ENCODE results near the gene MTRF1L.
"Not testable (repeated sequence)": the region's sequence is repeated elsewhere in the genome, so short reads cannot be mapped to it uniquely, and the experiment has no call there.

MTRF1L gene

DNA sequence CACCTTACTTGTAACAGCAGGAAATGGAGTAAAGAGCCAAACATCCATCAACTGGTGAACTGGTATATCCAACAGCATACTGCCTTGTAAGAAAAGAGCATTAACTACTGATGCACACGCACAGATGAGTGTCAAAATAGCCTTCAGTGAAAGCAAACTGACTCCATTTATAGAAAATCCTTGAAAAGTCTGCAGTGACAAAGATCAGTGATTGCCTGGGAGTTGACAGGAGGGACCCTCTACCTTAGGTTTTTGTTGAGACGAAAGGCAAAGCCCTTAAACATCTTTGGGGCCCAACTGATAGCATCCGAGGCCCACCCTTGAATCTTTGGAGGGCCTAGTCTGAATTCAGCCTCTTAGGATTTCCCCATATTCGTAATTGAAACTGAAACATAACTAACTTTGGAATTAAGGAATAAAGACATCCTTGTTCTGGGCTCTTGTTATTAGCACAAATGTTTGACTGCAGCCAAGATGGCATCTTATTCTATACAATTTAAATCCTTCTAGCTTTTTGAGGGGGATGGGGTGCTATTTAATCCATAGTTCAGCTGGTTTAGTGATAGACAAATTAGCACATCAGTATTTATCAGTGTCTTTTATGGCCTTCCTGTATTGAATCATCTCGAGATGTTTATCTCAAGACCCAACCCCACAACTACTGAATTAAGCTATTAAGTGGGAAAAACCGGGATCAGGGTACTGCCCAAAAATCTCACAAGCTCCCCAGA is 32.7 kb downstream of the MTRF1L start:
- DNase-seq (ENCODE audit: low spot score), result no peak

DNA sequence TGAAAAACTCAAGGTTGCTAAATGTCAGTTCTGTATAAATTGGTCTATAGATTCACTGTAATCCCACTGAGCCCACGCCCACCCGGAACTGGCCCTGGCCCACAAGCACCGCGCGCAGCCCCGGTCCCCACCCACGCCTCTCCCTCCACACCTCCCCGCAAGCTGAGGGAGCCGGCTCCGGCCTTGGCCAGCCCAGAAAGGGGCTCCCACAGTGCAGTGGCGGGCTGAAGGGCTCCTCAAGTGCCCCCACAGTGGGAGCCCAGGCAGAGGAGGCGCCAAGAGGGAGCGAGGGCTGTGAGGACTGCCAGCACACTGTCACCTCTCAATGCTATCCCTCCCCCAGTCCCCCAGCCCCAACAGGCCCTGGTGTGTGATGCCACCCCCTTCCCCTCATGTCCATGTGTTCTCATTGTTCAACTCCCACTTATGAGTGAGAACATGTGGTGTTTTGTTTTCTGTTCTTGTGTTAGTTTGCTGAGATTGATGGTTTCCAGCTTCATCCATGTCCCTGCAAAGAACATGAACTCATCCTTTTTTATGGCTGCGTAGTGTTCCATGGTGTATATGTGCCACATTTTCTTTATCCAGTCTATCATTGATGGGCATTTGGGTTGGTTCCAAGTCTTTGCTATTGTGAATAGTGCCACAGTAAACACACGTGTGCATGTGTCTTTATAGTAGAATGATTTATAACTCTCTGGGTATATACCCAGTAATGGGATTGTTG is 36.2 kb downstream of the MTRF1L start:
- not testable (repeated sequence) for DNase-seq (ENCODE audit: low spot score)

DNA sequence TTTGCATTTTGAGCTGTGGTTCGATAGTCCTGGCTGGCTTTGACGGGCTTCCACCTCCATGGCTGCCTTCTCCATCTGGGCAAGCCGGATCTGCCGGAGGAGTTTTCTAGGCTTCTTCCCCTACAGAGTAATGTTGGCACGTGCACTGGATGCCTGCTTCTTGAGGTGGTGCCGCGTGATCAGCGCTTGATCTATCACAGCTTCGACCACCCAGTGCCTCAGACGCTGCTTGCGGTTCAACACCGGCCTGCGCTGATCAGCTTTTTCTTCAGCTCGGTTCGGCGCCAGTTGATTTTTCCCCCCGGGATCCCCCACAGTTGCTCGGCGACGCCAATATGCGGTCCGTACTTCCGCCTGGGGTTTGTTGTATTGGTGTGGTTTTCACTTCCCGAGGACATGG is 43.2 kb downstream of the MTRF1L start:
- DNase-seq (ENCODE audit: low spot score), result no peak

DNA sequence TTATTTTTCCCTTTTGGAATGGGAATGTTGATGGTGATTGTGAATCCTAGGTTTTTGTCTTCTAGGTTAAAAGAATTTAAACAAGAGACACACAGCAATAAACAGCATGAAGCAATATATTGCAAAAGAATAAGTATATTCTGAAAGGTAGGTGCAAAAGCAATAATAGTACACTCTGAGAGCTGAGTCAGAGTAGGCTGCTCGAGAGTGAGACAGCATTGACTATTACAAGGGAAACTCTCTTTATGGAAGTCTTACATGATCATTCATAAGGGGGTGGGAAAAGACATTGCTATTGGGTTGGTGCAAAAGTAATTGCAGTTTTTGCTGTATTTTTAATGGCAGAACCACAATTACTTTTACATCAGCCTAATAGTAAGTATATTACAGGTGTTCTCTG is 44.7 kb downstream of the MTRF1L start:
- DNase-seq (ENCODE audit: low spot score), result no peak

DNA sequence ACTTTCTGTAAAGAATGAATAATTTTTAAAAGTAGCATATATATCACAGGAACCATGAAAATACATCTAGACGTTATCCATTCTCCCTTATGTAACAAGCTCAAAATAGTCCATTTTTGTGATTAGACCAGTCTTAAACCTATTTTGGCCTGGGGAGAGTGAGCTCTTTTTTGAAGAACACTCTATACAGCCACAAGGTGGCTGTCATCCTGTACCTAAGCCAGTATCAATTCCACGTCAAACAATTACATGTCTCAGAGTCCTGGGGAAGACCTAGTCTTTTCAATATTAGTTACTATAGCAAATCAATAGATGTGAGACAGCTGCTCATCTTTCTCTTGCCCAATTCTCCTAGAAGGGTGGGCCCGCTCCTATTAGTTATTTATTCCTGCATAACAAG is 48.1 kb downstream of the MTRF1L start:
- no peak for DNase-seq (ENCODE audit: low spot score)

DNA sequence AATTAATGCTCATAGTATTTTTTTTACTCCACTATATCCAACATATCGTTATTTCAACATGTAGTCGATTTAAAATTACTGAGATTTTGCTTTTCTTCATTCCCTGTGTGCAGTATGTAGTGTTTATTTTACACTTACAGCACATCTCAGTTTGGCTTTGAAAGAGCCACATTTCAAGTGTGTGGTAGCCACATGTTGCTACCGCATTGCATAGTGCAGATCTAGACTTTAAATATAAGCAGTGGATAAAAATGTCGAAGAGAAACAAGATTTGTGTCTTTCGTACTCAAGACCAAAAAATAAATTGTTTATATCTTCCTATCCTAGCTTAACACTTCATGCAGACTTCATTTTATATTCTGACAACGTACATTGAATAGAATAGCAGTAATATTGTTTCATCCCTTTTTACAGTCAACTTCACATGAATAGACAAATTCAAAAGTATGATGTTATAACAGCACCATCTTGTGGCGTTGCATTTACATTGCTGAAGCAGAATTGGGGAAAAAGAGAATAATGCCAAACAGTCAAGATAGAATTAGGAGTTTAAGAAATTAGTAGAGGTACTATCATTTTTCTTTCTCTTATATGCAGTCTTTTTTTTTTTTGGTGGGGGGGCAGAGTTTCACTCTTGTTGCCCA is 49.5 kb downstream of the MTRF1L start:
- peak; percentile 60 for DNase-seq (ENCODE audit: low spot score)

DNA sequence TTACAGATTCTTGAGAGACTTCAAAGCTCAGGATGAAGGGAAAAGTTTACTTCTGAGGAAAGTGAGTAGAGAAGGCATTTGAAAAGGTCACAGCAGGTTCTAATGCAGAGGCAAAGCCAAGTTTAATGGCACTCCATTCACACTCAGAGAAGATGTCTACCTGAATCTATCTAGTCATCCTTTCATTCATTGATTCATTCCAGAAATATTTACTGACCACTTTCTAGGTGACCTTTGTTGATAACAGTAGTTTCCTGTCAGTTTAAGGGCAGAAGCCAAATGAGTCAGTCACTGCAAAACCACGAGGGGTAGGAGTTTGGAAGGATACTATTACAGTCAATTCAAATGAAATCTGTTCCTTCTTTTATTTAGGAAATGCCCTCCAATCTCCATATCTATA is 50.5 kb downstream of the MTRF1L start:
- no peak for DNase-seq (ENCODE audit: low spot score)

DNA sequence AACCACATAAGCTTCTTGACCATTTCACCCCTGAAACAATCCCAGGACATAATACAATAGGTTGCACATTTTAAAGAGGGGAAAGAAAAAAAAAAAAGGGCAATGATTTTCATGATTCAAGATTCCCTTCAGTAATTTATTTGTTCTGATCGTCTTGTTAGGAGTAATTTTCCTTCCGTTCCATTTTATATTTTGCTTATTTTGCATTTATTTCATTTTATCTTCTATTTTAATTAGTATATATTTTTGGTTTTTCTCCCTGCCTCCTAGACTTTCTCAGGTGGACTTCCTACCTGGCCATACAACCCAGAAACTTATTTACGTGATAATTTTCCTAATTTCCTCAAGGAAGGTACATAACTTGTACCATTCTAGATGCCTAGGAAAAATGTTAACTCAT is 52.3 kb downstream of the MTRF1L start:
- DNase-seq (ENCODE audit: low spot score), result no peak

DNA sequence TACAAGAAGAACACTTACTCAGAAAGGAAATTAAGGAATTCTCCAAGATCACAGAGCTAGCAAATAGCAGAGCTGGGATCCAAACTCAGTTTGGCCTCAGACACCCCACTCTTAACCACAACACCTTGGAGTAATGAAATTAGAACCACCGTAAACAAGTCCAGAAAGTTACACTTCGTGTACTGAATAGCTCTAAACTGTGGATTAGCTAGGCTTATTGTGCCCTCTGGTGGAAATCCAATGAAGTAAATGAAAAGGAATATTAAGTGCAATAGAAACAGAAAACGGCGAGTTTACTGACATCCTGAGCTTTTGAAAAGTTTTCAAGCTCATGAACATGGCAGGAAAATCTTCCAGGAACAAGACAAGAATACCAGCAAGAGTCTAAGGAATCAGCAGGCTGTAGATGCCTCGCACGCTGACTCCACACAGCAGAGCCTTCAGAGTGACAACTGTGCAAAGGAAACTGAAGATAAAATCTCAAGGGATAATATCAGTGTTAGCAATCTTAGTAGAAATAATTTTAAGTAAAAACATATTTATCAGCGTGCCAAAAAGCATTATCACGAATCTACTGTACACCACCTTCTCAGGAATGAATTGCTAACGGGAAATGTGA is 54.2 kb downstream of the MTRF1L start:
- peak; percentile 68 for DNase-seq (ENCODE audit: low spot score)

DNA sequence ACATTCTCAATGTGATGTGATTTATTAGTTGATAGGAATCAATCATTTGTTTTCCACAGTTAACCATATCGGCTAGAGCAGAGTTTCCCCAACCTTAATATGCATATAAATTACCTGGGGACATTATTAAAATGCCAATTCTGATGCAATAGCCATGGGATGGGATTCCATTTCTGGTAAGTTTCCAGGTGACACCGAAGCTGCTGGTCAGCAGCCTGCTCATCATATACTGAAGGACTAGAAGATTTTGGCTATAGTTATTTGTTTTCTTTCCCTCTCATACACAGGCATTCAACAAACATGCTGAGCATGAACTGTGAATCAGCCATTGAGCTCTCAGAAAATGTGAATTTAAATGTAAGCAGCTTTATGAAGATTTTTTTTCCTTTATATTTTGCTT is 55.5 kb downstream of the MTRF1L start:
- no peak for DNase-seq (ENCODE audit: low spot score)

DNA sequence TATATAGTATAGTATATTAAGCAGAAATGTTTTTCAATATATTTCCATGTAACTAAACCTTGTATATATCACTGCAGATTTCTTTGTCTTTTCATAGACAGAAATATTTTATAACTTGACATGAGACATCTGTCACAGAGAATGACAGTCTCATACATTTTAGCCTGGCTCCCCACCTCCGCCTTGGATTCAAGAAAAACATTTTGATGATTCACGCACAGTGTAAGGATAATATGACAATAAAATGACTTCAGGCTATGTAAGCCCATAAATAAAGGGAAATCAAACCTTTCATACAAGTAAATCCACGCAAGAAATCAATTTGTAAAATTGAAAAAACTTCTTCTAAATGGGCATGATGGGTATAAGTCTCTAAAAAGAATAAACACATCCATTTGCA is 56.0 kb downstream of the MTRF1L start:
- no peak for DNase-seq (ENCODE audit: low spot score)

DNA sequence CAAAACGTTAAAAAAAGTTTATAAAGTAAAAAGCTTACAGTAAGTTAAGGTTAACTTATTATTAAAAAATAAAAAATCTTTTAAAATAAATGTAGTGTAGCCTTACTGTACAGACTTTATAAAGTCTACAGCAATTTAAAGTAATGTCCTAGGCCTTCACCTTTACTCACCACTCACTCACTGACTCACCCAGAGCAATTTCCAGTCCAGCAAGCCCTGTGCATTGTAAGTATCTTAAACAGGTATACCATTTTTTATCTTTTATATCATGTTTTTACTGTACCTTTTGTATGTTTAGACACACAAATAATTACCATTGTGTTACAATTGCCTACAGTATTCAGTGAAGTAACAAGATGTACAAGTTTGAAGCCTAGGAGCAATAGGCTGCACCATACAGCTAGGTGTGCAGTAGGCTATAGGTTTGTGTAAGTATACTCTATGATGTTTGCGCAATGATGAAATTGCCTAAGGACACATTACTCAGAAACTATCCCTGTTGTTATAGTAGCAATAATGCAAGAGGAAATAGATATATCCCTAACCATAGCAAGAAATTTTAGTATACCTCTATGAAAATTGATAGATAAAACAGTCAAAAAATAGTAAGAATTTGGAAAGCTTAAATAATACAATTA is 59.1 kb downstream of the MTRF1L start:
- DNase-seq (ENCODE audit: low spot score), result no peak

DNA sequence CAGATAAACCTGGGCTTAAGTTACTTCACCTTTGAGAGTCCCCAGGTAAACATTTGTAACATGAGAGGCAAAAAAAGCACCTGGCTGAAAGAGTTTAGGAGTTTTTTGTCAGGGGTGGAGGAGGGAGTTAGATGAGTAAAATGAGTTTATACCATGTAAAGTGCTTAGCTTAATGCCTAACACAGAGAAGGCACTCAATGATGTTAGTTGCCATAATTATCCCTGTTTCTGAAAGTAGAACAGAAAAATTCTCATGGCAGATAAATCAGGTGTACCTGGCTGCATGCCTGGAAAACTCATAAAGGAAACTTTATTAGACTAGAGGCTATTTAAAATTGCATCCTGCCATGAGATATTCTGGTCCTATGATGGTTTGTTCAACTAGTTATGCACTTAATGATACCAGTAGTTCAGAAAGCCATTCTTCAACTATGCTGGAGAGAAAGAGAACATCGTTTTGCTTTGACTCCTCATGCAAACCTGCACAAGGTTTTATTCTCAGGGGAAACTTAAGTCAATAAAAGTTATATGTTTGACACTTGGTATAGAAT is 60.1 kb downstream of the MTRF1L start:
- no peak for DNase-seq (ENCODE audit: low spot score)

DNA sequence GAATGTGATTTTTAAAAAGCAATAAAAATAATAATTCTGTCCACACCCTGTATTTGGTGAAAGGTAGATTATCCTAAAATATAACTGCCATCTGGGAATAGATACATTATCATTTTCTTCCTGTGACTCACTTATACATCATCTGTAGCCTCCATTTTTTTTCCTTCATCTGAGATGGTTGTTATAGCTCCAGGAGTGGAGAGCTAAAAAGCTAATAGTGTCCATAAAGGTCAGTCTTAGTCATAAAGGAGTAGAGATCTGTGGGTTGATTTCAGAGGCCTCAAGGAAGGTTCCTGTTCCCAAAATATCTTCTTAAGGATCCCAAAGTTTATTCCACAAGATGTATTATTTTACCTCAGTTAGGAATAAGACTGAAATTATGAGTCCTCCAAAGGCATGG is 60.8 kb downstream of the MTRF1L start:
- DNase-seq (ENCODE audit: low spot score), result no peak

All from NAMALWA (cell line).